Esophagus muscularis mucosa (tissue), 4 donors: ENCODE results near the gene GOLGA7B.

Experiments used
- EP300 ChIP-seq: sonication (generic); formaldehyde crosslinking; IDR thresholded peaks from one replicate; pipeline ENCODE4 v1.6.1; 2017; ENCODE audit warnings: antibody characterized with exemption
- POLR2A ChIP-seq: fragments of 450-650 bp; IDR thresholded peaks from one replicate; pipeline ENCODE4 v1.6.1; 2017; ENCODE audit warnings: antibody characterized with exemption, moderate library complexity, mild to moderate bottlenecking, low read depth
- POLR2AphosphoS5 ChIP-seq, 2 donors: sonication (generic); formaldehyde crosslinking; IDR thresholded peaks; one replicate each; pipeline ENCODE4 v1.6.1; 2017; ENCODE audit warnings: antibody characterized with exemption in 2 of 2
- TF ChIP-seq, protein P1 (sequence below), 3 experiments: fragments of 200-600 bp in 2 of 3; fragments of 450-650 bp in 1 of 3; sonication (generic) in 2 of 3; IDR thresholded peaks; one replicate each; pipeline ENCODE4 v1.5.1; 2017 to 2019; ENCODE audit warnings: antibody characterized with exemption in 3 of 3, mild to moderate bottlenecking in 2 of 3, moderate library complexity in 1 of 3

DNA sequence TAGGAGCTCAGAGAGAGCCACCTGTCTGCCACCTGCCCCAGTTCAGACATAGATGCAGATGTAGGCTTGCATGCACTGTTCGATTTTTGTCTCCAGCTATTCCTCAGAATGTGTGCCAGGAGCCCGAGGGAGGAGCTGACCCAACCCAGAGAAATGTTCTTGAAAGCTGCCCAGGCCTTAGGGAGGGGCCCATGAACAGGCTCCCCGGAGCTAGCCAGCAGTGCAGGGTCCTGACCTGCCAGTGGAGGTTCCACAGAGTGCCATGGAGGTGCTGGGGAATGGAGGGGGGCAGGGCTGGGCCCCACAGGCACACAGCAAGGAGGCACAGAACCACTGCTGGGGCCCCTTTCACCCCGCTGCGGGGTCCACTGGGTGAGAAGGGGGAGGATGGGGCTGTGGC lies 48.2 kb upstream of the GOLGA7B start:
- TF ChIP-seq, protein P1, sequence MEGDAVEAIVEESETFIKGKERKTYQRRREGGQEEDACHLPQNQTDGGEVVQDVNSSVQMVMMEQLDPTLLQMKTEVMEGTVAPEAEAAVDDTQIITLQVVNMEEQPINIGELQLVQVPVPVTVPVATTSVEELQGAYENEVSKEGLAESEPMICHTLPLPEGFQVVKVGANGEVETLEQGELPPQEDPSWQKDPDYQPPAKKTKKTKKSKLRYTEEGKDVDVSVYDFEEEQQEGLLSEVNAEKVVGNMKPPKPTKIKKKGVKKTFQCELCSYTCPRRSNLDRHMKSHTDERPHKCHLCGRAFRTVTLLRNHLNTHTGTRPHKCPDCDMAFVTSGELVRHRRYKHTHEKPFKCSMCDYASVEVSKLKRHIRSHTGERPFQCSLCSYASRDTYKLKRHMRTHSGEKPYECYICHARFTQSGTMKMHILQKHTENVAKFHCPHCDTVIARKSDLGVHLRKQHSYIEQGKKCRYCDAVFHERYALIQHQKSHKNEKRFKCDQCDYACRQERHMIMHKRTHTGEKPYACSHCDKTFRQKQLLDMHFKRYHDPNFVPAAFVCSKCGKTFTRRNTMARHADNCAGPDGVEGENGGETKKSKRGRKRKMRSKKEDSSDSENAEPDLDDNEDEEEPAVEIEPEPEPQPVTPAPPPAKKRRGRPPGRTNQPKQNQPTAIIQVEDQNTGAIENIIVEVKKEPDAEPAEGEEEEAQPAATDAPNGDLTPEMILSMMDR (IDR thresholded peaks at IDR 0.05), result no peak
- TF ChIP-seq POLR2AphosphoS5 (IDR thresholded peaks at IDR 0.05), result no peak
- TF ChIP-seq POLR2A, result no peak
- TF ChIP-seq EP300, result no peak
